HCT116 (cell line): Measurements from ENCODE around the gene CENPP.

ENCODE experiments used
- CBX3 ChIP-seq: IDR thresholded peaks from 2 replicates; pipeline ENCODE4 v1.6.1; 2012; ENCODE audit warnings: low read depth
- EZH2 ChIP-seq: fragments of 200-600 bp; sonication (generic); IDR thresholded peaks from 2 replicates; pipeline ENCODE4 v1.6.1; 2017; ENCODE audit warnings: antibody characterized with exemption, mixed run types
- JUND ChIP-seq: IDR thresholded peaks from 2 replicates; pipeline ENCODE4 v1.6.1; 2012
- POLR2A ChIP-seq: IDR thresholded peaks from 2 replicates; pipeline ENCODE4 v1.7.0; 2011; ENCODE audit warnings: borderline replicate concordance; ENCODE audit not compliant: insufficient read depth, insufficient read length; ENCODE audit errors: extremely low read depth
- POLR2AphosphoS5 ChIP-seq: IDR thresholded peaks from 2 replicates; pipeline ENCODE4 v1.6.1; 2011; ENCODE audit warnings: mild to moderate bottlenecking, low read depth, low read length, moderate library complexity
- SRF ChIP-seq: IDR thresholded peaks from 2 replicates; pipeline ENCODE4 v1.6.1; 2012; ENCODE audit warnings: low read depth
- TCF7L2 ChIP-seq: IDR thresholded peaks from 2 replicates; pipeline ENCODE4 v1.7.0; 2011; ENCODE audit warnings: borderline replicate concordance, inconsistent platforms; ENCODE audit not compliant: insufficient read depth, insufficient read length; ENCODE audit errors: extremely low read depth
- YY1 ChIP-seq: IDR thresholded peaks from 2 replicates; pipeline ENCODE4 v1.6.1; 2011; ENCODE audit warnings: low read length, low read depth, moderate library complexity, mild to moderate bottlenecking; ENCODE audit not compliant: insufficient replicate concordance; ENCODE audit errors: extremely low read depth
- ZNF274 ChIP-seq: fragments of 200-500 bp; sonication (Bioruptor generic); IDR thresholded peaks from 2 replicates; pipeline ENCODE4 v1.6.1; 2014; ENCODE audit warnings: mild to moderate bottlenecking, low read depth, low read length, inconsistent platforms
- TF ChIP-seq, protein P1 (sequence below), 3 experiments: fragments of 200-600 bp in 1 of 3; sonication (generic) in 1 of 3; IDR thresholded peaks in 2 of 3; conservative IDR thresholded peaks in 1 of 3; 2 replicates each; pipeline ENCODE4 v1.5.1; 2012 to 2017; ENCODE audit warnings: low read depth in 2 of 3, low read length in 2 of 3, antibody characterized with exemption in 1 of 3, borderline replicate concordance in 1 of 3, control low read depth in 1 of 3, mild to moderate bottlenecking in 1 of 3, mixed read lengths in 1 of 3, mixed run types in 1 of 3, moderate library complexity in 1 of 3; ENCODE audit not compliant: insufficient read depth in 1 of 3

DNA sequence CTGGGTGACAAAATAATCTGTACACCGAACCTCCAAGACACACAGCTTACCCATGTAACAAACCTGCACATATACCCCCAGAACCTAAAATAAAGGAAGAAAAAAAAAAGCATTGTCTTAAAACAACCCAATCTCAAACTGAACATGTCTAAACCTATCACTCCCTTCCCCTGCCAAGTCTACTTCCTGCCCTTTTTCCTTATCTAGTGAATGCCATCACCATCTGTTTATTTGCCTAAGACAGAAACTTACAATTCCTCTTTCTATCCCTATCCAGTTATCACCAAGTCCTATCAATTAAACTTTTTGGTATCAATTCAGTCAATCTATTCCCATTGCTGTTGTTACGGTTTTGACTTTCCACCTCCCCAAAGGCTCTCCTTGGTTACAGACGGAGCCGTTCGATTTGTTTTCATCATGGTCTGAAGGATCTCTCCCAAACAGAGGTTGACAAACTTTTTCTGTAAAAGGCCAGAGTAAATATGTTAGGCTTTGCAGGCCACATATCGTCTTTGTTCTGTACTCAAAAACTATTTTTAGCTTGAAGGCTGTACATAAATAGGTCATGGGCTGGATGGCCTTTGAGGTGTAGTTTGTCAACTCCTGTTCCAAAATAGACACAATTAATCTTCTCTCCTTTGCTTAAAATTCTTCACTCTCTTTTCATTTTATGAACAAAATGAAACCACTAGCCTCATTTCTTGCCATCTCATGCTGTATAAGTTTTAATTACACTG lies 12.7 kb upstream of the CENPP start:
- TF ChIP-seq, protein P1, sequence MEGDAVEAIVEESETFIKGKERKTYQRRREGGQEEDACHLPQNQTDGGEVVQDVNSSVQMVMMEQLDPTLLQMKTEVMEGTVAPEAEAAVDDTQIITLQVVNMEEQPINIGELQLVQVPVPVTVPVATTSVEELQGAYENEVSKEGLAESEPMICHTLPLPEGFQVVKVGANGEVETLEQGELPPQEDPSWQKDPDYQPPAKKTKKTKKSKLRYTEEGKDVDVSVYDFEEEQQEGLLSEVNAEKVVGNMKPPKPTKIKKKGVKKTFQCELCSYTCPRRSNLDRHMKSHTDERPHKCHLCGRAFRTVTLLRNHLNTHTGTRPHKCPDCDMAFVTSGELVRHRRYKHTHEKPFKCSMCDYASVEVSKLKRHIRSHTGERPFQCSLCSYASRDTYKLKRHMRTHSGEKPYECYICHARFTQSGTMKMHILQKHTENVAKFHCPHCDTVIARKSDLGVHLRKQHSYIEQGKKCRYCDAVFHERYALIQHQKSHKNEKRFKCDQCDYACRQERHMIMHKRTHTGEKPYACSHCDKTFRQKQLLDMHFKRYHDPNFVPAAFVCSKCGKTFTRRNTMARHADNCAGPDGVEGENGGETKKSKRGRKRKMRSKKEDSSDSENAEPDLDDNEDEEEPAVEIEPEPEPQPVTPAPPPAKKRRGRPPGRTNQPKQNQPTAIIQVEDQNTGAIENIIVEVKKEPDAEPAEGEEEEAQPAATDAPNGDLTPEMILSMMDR (IDR thresholded peaks at IDR 0.05 in 2 of 3, conservative IDR thresholded peaks at IDR 0.05 in 1 of 3; ENCODE audit: borderline replicate concordance in 1 of 3, insufficient read depth in 1 of 3, low read depth in 2 of 3, low read length in 2 of 3): no peak
- TF ChIP-seq ZNF274 (no peak), CBX3 (no peak), POLR2AphosphoS5 (no peak), EZH2 (no peak), SRF (no peak), TCF7L2 (no peak), JUND (no peak), YY1 (no peak), POLR2A (no peak)
